Activated T-helper 1 cell treated with anti-CD3 and anti-CD28 coated beads, Interleukin-2, amount 50 U/mL, for 16 hours (primary cell): Measurements from ENCODE around the gene HIPK2.

ENCODE experiments used
- DNase-seq, 2 donors: peaks; one replicate each; pipeline ENCODE4 v3.0.0-alpha.2; 2020; ENCODE audit warnings: low read depth in 1 of 2, low spot score in 1 of 2

HIPK2 gene

GRCh38 chr7:139600306-139600705, 177.5 kb downstream of the HIPK2 start:
- no peak for DNase-seq

GRCh38 chr7:139598642-139599041, 179.2 kb downstream of the HIPK2 start:
- no peak for DNase-seq

- DNase-seq: no peak
Measured at GRCh38 chr7:139597028-139597427, 180.8 kb downstream of the HIPK2 start.

- DNase-seq: no peak
Measured at GRCh38 chr7:139596626-139597025, 181.2 kb downstream of the HIPK2 start.

DNA sequence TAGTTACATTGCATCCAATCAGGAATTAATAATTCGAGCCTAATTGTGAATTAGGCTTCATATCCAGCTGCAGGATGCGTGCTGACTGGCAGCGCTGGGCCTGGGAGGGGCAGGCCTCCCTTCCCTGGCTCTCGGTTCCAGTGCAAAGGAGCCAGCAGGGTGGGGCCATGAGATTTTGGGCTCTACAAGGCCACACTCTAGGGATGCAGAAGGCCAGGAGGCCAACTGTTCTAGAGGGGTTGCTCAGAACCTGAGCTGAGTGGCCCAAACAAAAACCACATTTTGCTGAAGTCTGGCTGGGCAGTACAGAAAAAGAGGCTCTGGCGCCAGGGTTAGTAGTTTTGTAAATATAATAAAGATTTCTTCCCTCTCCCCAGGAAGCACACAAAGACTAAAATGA, 182.0 kb downstream of the HIPK2 start:
- no peak for DNase-seq

DNA sequence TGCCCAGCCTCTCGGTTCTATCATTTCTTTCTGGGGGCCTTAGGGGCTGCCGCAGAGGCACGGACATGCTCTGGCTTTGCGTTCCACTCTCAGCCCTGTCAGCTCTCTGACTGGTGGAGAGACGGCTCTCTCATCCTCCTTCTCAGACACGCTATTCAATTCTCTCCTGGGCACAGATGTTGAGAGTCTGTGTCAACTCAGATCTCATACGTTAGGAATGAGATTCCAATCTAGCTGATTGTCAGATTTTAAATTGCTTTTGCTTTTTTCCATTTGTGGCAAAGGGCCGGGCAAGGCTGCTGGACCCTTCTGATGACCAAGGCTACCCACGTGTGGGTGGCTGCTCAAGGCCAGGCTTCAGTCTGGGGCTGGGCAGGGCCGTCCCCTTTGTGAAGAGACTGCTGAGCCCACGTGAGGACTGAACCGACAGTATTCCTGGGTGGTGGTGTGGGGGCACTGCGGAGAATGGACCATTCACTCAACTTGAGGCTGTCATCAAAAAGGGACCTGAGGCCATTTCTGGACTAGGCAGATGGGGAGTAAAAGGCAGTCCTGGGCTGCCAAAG, 182.8 kb downstream of the HIPK2 start:
- DNase-seq: no peak

DNA sequence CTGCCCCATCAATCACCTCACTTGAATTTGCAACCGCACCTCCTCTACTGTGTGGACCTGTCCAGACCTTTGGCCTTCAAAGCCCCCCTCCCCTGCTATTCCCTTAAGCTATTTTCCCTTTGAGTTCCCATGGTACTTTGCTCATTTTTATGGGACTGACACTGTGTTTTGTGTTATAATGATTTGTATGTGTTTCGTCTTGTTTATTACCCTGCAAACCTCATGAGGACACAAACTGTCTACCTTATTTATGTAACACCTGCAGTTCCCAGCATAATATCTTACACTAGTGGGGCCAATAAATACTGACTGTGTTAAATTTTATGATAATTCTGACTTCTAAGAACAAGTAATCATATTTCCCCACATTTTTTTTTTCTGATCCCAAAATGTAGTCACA, 183.7 kb downstream of the HIPK2 start:
- DNase-seq: no peak

- no peak for DNase-seq
Measured at GRCh38 chr7:139592801-139593461, 184.9 kb downstream of the HIPK2 start.

DNA sequence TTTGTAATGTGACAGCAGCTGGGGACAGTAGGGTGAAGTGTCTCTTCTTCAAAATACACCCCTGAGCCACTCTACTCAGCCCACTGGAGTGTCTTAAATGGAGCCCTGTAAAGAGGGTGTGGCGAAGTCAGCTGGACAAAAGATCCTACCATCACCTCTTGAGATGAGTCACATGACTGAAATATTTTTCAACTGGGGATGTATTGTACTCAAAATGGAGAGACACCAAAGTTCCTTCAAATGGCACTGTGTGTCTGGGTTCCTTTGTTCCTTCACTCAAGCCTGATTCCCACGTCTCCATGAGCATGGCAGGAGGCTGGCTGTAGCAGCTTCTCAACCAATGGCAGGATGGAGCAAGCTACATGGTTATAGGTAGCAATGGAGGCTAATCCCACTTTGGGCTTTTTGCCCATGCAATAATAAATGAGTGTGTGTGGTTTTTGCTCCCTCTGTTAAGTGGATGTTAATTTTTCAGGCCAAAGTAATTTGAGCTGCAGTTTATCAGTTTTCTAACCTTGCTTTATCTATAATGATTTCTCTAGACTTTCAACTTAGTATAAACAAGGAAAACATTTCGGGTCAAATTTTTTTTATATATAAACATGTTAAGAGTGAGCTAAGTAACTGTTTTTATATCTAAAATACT, 186.1 kb downstream of the HIPK2 start:
- no peak for DNase-seq

DNA sequence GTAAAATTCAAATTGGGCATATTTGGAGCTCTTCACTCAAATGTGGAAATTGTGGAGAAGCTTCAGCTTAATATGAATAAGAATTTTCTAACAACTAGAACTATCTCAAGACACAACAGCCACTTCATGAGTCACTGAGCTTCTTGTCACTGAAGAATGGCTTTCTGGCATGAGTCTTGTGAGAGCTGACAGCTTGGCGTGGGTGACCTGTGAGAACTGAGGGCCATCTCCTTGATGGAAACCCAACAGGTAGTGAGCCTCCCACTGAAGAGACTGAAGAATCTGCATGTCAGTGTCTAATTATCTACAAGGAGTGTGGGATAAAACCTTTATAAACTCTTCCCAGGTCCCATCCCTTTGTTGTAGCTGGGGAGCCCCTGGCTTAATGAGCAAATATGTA, 188.3 kb downstream of the HIPK2 start:
- no peak for DNase-seq

DNA sequence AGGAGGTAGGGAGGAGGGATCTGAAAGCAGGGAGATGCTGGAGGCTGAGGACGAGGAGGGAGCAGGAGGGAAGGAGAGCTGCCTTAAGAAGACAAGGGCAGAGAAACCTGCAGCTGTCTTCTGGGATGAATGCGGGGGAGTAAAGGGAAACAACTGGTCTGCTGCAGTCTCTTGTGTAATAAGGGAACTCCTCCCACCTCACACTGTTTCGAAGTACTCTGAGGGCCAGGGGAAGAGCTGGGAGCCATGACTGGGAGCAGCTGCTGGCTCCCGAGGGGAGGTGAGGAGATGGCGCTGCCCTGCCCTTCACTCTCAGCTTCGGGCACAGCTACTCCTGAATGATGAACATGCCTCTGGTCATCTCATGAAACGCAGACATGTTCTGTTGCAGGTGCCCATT, 189.2 kb downstream of the HIPK2 start:
- no peak for DNase-seq

- DNase-seq: no peak
Measured at GRCh38 chr7:139587535-139587934, 190.3 kb downstream of the HIPK2 start.

GRCh38 chr7:139586286-139586685, 191.5 kb downstream of the HIPK2 start:
- DNase-seq: no peak

GRCh38 chr7:139585042-139585441, 192.8 kb downstream of the HIPK2 start:
- no peak for DNase-seq

DNA sequence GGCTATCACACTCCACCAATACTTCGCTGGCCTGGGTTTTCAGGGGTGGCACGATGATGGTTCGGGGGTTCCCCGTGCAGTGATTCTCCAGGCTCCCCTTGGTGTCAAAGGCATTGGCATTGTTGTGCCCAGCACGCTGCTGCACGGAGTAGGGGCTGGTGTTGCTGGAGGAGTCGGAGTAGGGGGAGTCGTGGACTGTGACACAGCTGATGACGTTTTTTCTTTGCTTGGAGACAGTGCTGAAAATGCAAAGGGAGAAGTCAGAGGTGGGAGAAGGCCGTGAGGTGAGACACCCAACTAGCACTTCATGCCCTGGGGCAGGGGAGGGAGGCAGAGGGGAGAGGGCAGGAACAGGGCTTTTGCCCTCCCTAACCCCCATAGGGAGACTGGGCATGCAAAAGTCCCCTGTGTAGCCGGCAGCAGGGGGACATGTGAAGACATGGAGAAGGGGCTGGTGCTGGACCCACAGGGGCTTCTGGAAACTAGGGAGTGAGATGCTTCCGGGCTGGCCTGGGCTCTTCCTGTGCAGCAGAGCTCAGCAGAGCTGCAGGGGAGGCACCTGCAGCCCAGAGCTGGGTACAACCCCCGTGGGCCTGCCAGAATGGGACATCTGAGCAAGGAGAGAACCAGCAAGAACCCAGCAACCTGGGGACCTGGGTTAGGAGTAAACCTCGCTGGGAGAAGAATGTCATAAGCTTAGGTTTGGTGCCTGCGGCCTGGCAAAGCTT, 193.8 kb downstream of the HIPK2 start:
- no peak for DNase-seq

- DNase-seq: no peak
Measured at GRCh38 chr7:139582671-139583155, 195.1 kb downstream of the HIPK2 start.

GRCh38 chr7:139582130-139582650, 195.6 kb downstream of the HIPK2 start:
- no peak for DNase-seq

GRCh38 chr7:139580435-139580834, 197.4 kb downstream of the HIPK2 start:
- DNase-seq: no peak

GRCh38 chr7:139576179-139576973, 201.4 kb downstream of the HIPK2 start:
- no peak for DNase-seq

GRCh38 chr7:139575338-139575680, 202.5 kb downstream of the HIPK2 start:
- DNase-seq: no peak
